ENCODE data around the gene DYTN.

Gene DYTN

DNA sequence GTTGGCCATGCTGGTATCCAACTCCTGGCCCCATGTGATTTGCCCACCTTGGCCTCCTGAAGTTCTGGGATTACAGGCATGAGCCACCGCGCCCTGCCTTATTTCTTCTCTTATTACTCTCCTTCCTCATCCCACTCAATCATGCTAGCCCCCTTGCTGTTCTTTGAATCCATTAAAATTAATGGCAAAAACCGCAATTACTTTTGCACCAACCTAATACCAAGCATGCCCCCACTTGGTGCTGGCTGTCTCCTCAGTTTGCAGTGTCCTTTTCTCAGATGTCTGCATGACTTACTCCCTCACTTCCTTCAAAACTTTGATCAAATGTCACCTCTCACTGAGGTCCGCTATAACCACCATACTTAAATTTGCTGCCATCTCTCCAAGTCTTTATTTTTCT, 34.6 kb downstream of the DYTN start:
- TF ChIP-seq, protein P1, sequence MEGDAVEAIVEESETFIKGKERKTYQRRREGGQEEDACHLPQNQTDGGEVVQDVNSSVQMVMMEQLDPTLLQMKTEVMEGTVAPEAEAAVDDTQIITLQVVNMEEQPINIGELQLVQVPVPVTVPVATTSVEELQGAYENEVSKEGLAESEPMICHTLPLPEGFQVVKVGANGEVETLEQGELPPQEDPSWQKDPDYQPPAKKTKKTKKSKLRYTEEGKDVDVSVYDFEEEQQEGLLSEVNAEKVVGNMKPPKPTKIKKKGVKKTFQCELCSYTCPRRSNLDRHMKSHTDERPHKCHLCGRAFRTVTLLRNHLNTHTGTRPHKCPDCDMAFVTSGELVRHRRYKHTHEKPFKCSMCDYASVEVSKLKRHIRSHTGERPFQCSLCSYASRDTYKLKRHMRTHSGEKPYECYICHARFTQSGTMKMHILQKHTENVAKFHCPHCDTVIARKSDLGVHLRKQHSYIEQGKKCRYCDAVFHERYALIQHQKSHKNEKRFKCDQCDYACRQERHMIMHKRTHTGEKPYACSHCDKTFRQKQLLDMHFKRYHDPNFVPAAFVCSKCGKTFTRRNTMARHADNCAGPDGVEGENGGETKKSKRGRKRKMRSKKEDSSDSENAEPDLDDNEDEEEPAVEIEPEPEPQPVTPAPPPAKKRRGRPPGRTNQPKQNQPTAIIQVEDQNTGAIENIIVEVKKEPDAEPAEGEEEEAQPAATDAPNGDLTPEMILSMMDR (IDR thresholded peaks at IDR 0.05) = no peak
- Histone ChIP-seq H3K27me3 (no peaks in the 10 kb centered on the region), H3K9me3 (no peaks in the 10 kb centered on the region), H3K36me3 (no peaks in the 10 kb centered on the region), H3K4me1 (ENCODE audit: control insufficient read depth in 1 of 2, insufficient read depth in 1 of 2, low read depth in 1 of 2, low read length in 1 of 2) (no peaks in the 10 kb centered on the region), H3K4me3 (ENCODE audit: low read depth in 1 of 2, low read length in 1 of 2) (no peak overlapping the region), H3K27ac (no peak overlapping the region)

- no peaks in the 10 kb centered on the region for H3K4me1 ChIP-seq (ENCODE audit: control insufficient read depth in 1 of 2, insufficient read depth in 1 of 2, low read depth in 1 of 2, low read length in 1 of 2)
- H3K36me3 ChIP-seq = no peaks in the 10 kb centered on the region
- H3K4me3 ChIP-seq (ENCODE audit: low read depth in 1 of 2, low read length in 1 of 2) = no peak overlapping the region
- H3K27me3 ChIP-seq = no peaks in the 10 kb centered on the region
- TF ChIP-seq, protein P1 (IDR thresholded peaks at IDR 0.05) = no peak
- no peak overlapping the region for H3K27ac ChIP-seq
- no peaks in the 10 kb centered on the region for H3K9me3 ChIP-seq
Measured at GRCh38 chr2:206670531-206671319, 47.5 kb downstream of the DYTN start.

- Histone ChIP-seq H3K36me3 (no peaks in the 10 kb centered on the region), H3K27me3 (no peaks in the 10 kb centered on the region), H3K27ac (no peak overlapping the region), H3K9me3 (no peaks in the 10 kb centered on the region), H3K4me1 (ENCODE audit: control insufficient read depth in 1 of 2, insufficient read depth in 1 of 2, low read depth in 1 of 2, low read length in 1 of 2) (no peaks in the 10 kb centered on the region), H3K4me3 (ENCODE audit: low read depth in 1 of 2, low read length in 1 of 2) (no peak overlapping the region)
- TF ChIP-seq, protein P1 (IDR thresholded peaks at IDR 0.05) = no peak
Measured at GRCh38 chr2:206665251-206665650, 52.9 kb downstream of the DYTN start.

DNA sequence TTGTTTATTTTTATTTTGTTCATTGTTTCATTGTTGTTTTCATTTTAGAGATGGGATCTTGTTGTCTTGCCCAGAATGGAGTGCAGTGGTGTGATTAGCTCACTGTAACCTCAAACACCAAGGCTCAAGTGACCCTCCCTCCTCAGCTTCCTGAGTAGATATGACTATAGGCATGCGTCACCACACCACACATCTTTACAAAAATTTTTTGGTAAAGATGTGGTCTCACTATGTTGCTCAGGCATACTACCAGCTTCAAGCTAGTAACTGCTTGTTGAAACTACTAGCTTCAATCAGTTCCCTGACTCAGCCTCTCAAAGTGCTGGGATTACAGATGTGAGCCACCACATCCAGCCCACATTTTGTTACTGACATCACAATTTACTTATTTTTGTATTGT, 61.1 kb downstream of the DYTN start:
- TF ChIP-seq, protein P1 (IDR thresholded peaks at IDR 0.05) = no peak
- no peaks in the 10 kb centered on the region for H3K27me3 ChIP-seq
- no peak overlapping the region for H3K4me3 ChIP-seq (ENCODE audit: low read depth in 1 of 2, low read length in 1 of 2)
- H3K36me3 ChIP-seq = no peaks in the 10 kb centered on the region
- H3K27ac ChIP-seq = no peak overlapping the region
- H3K9me3 ChIP-seq = no peaks in the 10 kb centered on the region
- H3K4me1 ChIP-seq (ENCODE audit: control insufficient read depth in 1 of 2, insufficient read depth in 1 of 2, low read depth in 1 of 2, low read length in 1 of 2) = no peaks in the 10 kb centered on the region

GRCh38 chr2:206647985-206648384, 70.2 kb downstream of the DYTN start:
- no peaks in the 10 kb centered on the region for H3K9me3 ChIP-seq
- no peak overlapping the region for H3K4me3 ChIP-seq (ENCODE audit: low read depth in 1 of 2, low read length in 1 of 2)
- no peak overlapping the region for H3K27ac ChIP-seq
- H3K4me1 ChIP-seq (ENCODE audit: control insufficient read depth in 1 of 2, insufficient read depth in 1 of 2, low read depth in 1 of 2, low read length in 1 of 2) = no peaks in the 10 kb centered on the region
- TF ChIP-seq, protein P1 (IDR thresholded peaks at IDR 0.05) = no peak
- H3K36me3 ChIP-seq = no peaks in the 10 kb centered on the region
- peaks cover 19% of the 10 kb centered on the region for H3K27me3 ChIP-seq
